Heart left ventricle (tissue), 16 donors: Measurements from ENCODE around the gene TMX3. TPM values are rescaled to one million over a fixed set of nuclear protein-coding genes. Genes with fewer than 3 reads are reported as not detected.
A peak's percentile ranks its signal among the peaks of the same experiment; 100 is the strongest.

Experiments
- ATAC-seq, 4 donors: fragments of 200-7000 bp; cut with Tn5 transposase; one replicate each; pipeline ENCODE4 v1.9.1; 2020 to 2022; ENCODE audit warnings: moderate library complexity in 4 of 4, mild to moderate bottlenecking in 3 of 4, moderate number of reproducible peaks in 1 of 4
- DNase-seq, 5 donors: peaks; one replicate each; pipeline ENCODE4 v3.0.0-alpha.2; 2020
- H3K27ac ChIP-seq, 12 donors: fragments of 200-600 bp; sonication (generic) in 4 of 12; one replicate each; pipeline versions ENCODE4 v1.5.0 to v1.8.0; 2016 to 2022; ENCODE audit warnings: mild to moderate bottlenecking in 2 of 12
- H3K27me3 ChIP-seq, 9 donors: fragments of 200-600 bp; sonication (generic) in 2 of 9; one replicate each; pipeline versions ENCODE4 v1.5.1 to v1.8.0; 2016 to 2022; ENCODE audit warnings: mild to moderate bottlenecking in 3 of 9
- H3K36me3 ChIP-seq, 9 donors: fragments of 200-600 bp; sonication (generic) in 2 of 9; one replicate each; pipeline versions ENCODE4 v1.5.0 to v1.8.0; 2018 to 2022; ENCODE audit warnings: mild to moderate bottlenecking in 2 of 9
- H3K4me1 ChIP-seq, 12 donors: fragments of 200-600 bp; sonication (generic) in 4 of 12; one replicate each; pipeline versions ENCODE4 v1.5.0 to v1.8.0; 2016 to 2022; ENCODE audit warnings: mild to moderate bottlenecking in 3 of 12
- H3K4me3 ChIP-seq, 12 donors: fragments of 200-600 bp; sonication (generic) in 4 of 12; one replicate each; pipeline versions ENCODE4 v1.5.0 to v1.8.0; 2017 to 2022; ENCODE audit warnings: mild to moderate bottlenecking in 9 of 12, moderate library complexity in 4 of 12
- H3K9me3 ChIP-seq, 12 donors: fragments of 200-600 bp; sonication (generic) in 4 of 12; one replicate each; pipeline versions ENCODE4 v1.5.0 to v1.8.0; 2016 to 2022; ENCODE audit warnings: mild to moderate bottlenecking in 1 of 12
- POLR2A ChIP-seq, 2 donors: fragments of 450-650 bp; IDR thresholded peaks; one replicate each; pipeline ENCODE4 v1.6.1; 2017; ENCODE audit warnings: antibody characterized with exemption in 2 of 2, mild to moderate bottlenecking in 2 of 2, moderate library complexity in 2 of 2
- WGBS, 4 donors: extraction: QIAGEN DNeasy Blood & Tissue Kit in 2 of 4; methylation state at CpG; one replicate each; pipeline versions ENCODE4 v1.1.5 to v1.1.7; 2013 to 2018; 5-methylcytosine and 5-hydroxymethylcytosine counted together
- intact Hi-C, 10 donors: fragments of 100-400 bp; cut with DNase I; formaldehyde crosslinking; loops; one replicate each; pipeline versions ENCODE4 v1.11.1 to v1.14.2; 2022
- polyA plus RNA-seq, 2 donors: library from polyadenylated mRNA; stranded (reverse); fragments of 200-250 nt; gene quantifications; one replicate each; pipeline ENCODE4 v1.2.3, GENCODE V29; 2013
- total RNA-seq, 9 donors: library from RNA; depleted of rRNA in 2 of 9; stranded (reverse); fragments of >200 nt in 2 of 9; fragmentation: NEBNext Ultra II Directional in 3 of 9; extraction: Animal tissue kit (Norgen Biotek cat#: 25700) in 3 of 9; gene quantifications; one replicate each; pipeline versions ENCODE4 v1.1.0 to v1.2.4, GENCODE V29; 2016 to 2023
- TF ChIP-seq, protein P1 (sequence below), 12 donors: fragments of 200-600 bp; sonication (generic) in 4 of 12; IDR thresholded peaks; one replicate each; pipeline versions ENCODE4 v1.5.0 to v1.8.0; 2018 to 2022; ENCODE audit warnings: antibody characterized with exemption in 12 of 12, mild to moderate bottlenecking in 5 of 12
- donor health status: ischemic (EF 13 %, LVEDD 7.1; RV severe dilation, severe dysfunction).
- donor health status: healthy with polysubstance abuse.
- donor health status: DM: no; HTN: yes; CAD: no.
- donor health status: DM: no; HTN: no; CAD: no.
- donor health status: ischemic (EF 25% LVEDD 6.9; RV normal size, moderate dysfunction).
- donor health status: ischemic (EF 25% LVEDD 5.7; RV mildly dilated, moderate dysfunction).
- donor health status: healthy.
- donor health status: DM: yes; HTN: yes; CAD: no.
- donor health status: ischemic (EF 35%, LVEDD 5.7; RV mildly dilated, moderate dysfunction).
- donor health status: nonischemic (EF 11% LVEDD 7.7; RV severe dilation, severe dysfunction).
- donor health status: DM: yes; HTN: yes; CAD: no.
- donor health status: PGD.
- donor health status: ischemic (EF 29% LVEDD 5.4; RV normal size, mild dysfunction).
- donor health status: nonischemic (EF 23%, LVEDD 6.1; RV moderate dilation, normal function).

TMX3 gene
- total and polyA plus RNA-seq, 11 donors, result 13.0 to 39.0 (median 28.1) TPM

DNA sequence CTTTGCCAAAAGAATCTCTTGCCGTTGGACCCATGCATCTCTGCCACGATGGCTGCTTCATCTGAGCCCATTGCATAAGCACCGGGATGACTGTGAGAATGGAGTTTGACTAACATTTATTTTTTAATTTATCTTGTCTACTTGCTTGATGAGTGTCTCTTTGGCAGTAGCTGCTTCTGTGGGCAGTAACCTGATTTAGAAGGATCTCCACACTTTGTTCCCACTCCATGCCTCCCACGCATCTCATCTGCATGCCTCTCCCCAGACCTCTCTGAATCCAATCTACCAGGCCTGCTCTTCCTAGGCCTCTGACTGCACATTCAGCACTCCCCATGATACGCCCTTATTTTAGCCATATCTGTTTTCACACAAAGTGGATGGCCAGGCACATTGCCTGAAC, 23.7 kb upstream of the TMX3 start:
- ATAC-seq (no peak), DNase-seq (no peak)
- intact Hi-C loops, result loop anchor here in 2 of 10 donors (5.0 to 10.0 kb wide), 2 partner anchors 1521 to 1524 kb away; no protein-coding TSS in a partner anchor
- Histone ChIP-seq H3K4me1 (peaks cover 0 to 6% (median 0%) of the 10 kb centered on the region in 12 donors), H3K27me3 (no peaks in the 10 kb centered on the region), H3K4me3 (no peak overlapping the region), H3K36me3 (no peaks in the 10 kb centered on the region), H3K27ac (no peak overlapping the region), H3K9me3 (no peaks in the 10 kb centered on the region)
- WGBS, 4 donors, result 96 to 99% (median 97%) methylated on average over 5 of the region's 5 CpGs
- TF ChIP-seq, protein P1, sequence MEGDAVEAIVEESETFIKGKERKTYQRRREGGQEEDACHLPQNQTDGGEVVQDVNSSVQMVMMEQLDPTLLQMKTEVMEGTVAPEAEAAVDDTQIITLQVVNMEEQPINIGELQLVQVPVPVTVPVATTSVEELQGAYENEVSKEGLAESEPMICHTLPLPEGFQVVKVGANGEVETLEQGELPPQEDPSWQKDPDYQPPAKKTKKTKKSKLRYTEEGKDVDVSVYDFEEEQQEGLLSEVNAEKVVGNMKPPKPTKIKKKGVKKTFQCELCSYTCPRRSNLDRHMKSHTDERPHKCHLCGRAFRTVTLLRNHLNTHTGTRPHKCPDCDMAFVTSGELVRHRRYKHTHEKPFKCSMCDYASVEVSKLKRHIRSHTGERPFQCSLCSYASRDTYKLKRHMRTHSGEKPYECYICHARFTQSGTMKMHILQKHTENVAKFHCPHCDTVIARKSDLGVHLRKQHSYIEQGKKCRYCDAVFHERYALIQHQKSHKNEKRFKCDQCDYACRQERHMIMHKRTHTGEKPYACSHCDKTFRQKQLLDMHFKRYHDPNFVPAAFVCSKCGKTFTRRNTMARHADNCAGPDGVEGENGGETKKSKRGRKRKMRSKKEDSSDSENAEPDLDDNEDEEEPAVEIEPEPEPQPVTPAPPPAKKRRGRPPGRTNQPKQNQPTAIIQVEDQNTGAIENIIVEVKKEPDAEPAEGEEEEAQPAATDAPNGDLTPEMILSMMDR (IDR thresholded peaks at IDR 0.05), result no peak
- no peak for TF ChIP-seq POLR2A (IDR thresholded peaks at IDR 0.05)

DNA sequence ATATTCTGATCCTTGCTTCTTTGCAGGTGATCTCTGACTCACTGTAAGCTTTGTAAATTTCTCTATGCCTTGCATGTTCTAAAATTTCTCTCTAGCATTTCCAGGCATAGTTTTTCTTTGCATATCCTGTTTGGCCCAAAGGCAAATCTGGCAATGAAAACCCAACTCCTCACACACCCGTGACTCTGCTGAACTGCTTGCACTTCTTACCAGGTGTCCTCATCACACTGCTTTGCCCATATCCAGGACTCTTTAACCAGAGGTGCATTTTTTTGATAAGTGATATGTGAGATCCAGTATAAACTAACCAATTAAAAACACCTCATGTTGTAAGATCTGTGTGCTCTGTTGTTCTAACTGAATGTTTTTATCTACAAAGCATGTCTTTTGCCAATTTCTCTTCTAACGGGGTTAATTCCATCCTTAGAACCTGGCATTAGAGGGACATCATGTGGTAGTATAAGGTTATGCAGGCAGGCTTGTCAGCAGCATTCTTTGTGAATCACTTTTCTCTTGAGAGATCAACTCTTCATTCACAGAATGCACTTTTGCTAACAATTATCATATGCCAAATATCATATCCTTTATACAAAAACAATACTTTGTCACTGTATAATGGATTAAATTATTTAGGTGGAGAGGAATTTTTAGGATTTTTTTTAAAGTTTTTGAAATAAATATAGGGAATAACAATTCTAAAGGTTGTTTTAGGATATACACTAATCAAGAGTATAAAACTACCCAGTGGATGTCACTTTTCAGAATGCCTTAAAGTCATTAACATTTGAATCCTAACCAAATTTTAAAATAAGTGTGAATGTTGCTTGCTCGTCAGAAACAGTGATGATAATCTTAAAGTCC, 20.8 kb upstream of the TMX3 start:
- Histone ChIP-seq H3K4me1 (peaks cover 0 to 6% (median 0%) of the 10 kb centered on the region in 12 donors), H3K36me3 (no peaks in the 10 kb centered on the region), H3K9me3 (no peaks in the 10 kb centered on the region), H3K27me3 (no peaks in the 10 kb centered on the region), H3K4me3 (no peak overlapping the region), H3K27ac (no peak overlapping the region)
- no peak for TF ChIP-seq POLR2A (IDR thresholded peaks at IDR 0.05)
- TF ChIP-seq, protein P1 (IDR thresholded peaks at IDR 0.05), result peak; percentile 31 to 73 (median 66)
- WGBS, 4 donors, result 32 to 42% (median 37%) methylated on average over 3 of the region's 3 CpGs
- DNase-seq (no peak), ATAC-seq (peak in 2 of 4 donors; percentile 53 to 60)
- intact Hi-C loops, result loop anchor here in 2 of 10 donors (5.0 to 10.0 kb wide), 2 partner anchors 1518 to 1521 kb away; no protein-coding TSS in a partner anchor

DNA sequence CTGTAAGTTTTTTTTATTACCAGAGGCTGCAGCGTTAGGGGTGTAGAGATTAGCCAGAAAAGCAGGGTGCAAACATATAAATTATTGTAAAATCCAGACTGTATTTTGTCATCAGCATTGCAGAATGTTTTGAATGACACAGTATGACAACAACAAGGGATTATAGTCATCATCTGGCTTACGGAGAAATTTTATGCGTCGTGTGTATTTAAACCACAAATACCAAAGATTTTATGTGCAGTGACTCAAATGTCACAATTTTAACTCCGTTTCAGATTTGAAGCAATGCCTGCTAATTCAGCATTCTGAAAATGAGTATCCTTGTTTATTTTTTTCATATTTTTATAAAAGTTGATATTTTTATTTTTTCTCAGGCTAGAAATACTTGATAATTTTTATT, 19.4 kb upstream of the TMX3 start:
- ATAC-seq, result no peak

DNA sequence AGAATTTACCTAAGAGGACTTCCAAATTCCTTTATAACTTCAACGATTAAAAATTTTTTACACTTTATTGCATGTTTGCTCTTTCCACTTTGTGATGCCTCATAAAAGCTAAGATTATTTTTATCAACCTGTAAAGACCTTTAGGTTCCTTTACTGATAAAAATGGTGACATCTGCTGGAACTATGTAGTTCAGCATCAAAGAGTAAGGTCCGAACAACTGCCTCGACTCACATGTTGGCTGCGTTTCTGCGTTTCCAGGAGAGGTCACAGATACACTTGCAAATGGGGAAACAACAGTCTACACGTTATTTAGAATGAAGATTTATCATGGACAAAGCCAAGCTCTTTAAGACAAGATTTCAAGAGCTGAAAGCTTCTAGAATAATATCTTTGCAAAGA, 18.8 kb upstream of the TMX3 start:
- H3K9me3 ChIP-seq, result no peaks in the 10 kb centered on the region
- H3K36me3 ChIP-seq, result no peaks in the 10 kb centered on the region
- H3K27me3 ChIP-seq, result no peaks in the 10 kb centered on the region
- no peak overlapping the region for H3K4me3 ChIP-seq
- no peak for DNase-seq
- no peak overlapping the region for H3K27ac ChIP-seq
- no peak for ATAC-seq
- peaks cover 0 to 6% (median 0%) of the 10 kb centered on the region in 12 donors for H3K4me1 ChIP-seq
- TF ChIP-seq, protein P1 (IDR thresholded peaks at IDR 0.05), result no peak
- TF ChIP-seq POLR2A (IDR thresholded peaks at IDR 0.05), result no peak
- intact Hi-C loops, result loop anchor here in 1 of 10 donors (10.0 kb wide), 1 partner anchor 1519 kb away; no protein-coding TSS in a partner anchor
- WGBS, 4 donors, result 41 to 50% (median 43%) methylated on average over 6 of the region's 6 CpGs

More for the DNA sequence above, 19.4 kb upstream of the TMX3 start:
- DNase-seq, result no peak
- Histone ChIP-seq H3K27ac (no peak overlapping the region), H3K9me3 (no peaks in the 10 kb centered on the region), H3K4me1 (peaks cover 0 to 6% (median 0%) of the 10 kb centered on the region in 12 donors), H3K27me3 (no peaks in the 10 kb centered on the region), H3K36me3 (no peaks in the 10 kb centered on the region), H3K4me3 (no peak overlapping the region)
- 77 to 81% (median 80%) methylated on average over 5 of the region's 5 CpGs for WGBS, 4 donors
- TF ChIP-seq POLR2A (IDR thresholded peaks at IDR 0.05), result no peak
- TF ChIP-seq, protein P1 (IDR thresholded peaks at IDR 0.05), result no peak
- intact Hi-C loops, result loop anchor here in 1 of 10 donors (10.0 kb wide), 1 partner anchor 1520 kb away; no protein-coding TSS in a partner anchor
